GM12872 (cell line): Measurements from ENCODE around the gene MIA2.

ENCODE experiments used
- CTCF ChIP-seq: IDR thresholded peaks from 3 replicates; pipeline ENCODE4 v1.5.1; 2011; ENCODE audit warnings: low read depth, mild to moderate bottlenecking, low read length, moderate library complexity; ENCODE audit not compliant: insufficient read depth

MIA2 gene

GRCh38 chr14:39233680-39234326 lies at the start of gene MIA2:
Gene MIA2 (plus strand): TSS chr14:39233915. CDS start chr14:39234115, 200 bp downstream.
- no peak for TF ChIP-seq CTCF

GRCh38 chr14:39184628-39185255 lies 49.0 kb upstream of the MIA2 start:
- no peak for TF ChIP-seq CTCF

GRCh38 chr14:39185256-39186049 lies 48.3 kb upstream of the MIA2 start:
- no peak for TF ChIP-seq CTCF

GRCh38 chr14:39186941-39187525 lies 46.7 kb upstream of the MIA2 start:
- no peak for TF ChIP-seq CTCF

- no peak for TF ChIP-seq CTCF
Measured at GRCh38 chr14:39203659-39204606, 29.8 kb upstream of the MIA2 start.

- TF ChIP-seq CTCF, result no peak
Measured at GRCh38 chr14:39211109-39211741, 22.5 kb upstream of the MIA2 start.
